ENCODE results near the gene YWHAE. TPM values are rescaled to one million over a fixed set of nuclear protein-coding genes. Genes with fewer than 3 reads are reported as not detected.
"Not testable (repeated sequence)": the region's sequence is repeated elsewhere in the genome, so short reads cannot be mapped to it uniquely, and the experiment has no call there.

The YWHAE gene
- total RNA-seq, 6 experiments from 2014 or later: 167 to 446 (median 217) TPM

GRCh38 chr17:1384905-1385435 is 15.1 kb downstream of the YWHAE start:
- Histone ChIP-seq H3K9me3 (no peaks in the 10 kb centered on the region), H3K27me3 (no peaks in the 10 kb centered on the region), H3K36me3 (no peaks in the 10 kb centered on the region), H3K4me1 (peaks cover 0 to 52% (median 20%) of the 10 kb centered on the region in 4 donors), H3K27ac (no peak overlapping the region), H3K4me3 (no peak overlapping the region)
- intact Hi-C loops (cut with DNase I): no loop called here
- DNase-seq (no peak), ATAC-seq (no peak)
- TF ChIP-seq POLR2A (IDR thresholded peaks at IDR 0.05): no peak
- no peak for TF ChIP-seq CTCF (IDR thresholded peaks at IDR 0.05)
- 8% methylated on average over 1 of the region's 1 CpG for WGBS (ENCODE audit: insufficient coverage, low coverage, low lambda C conversion rate, missing lambda C conversion rate)

GRCh38 chr17:1379930-1380313 is 20.1 kb downstream of the YWHAE start:
- ATAC-seq (no peak), DNase-seq (no peak)
- H3K36me3 ChIP-seq: peaks cover 0 to 2% (median 0%) of the 10 kb centered on the region in 4 donors
- H3K9me3 ChIP-seq: no peaks in the 10 kb centered on the region
- intact Hi-C loops (cut with DNase I): no loop called here
- no peaks in the 10 kb centered on the region for H3K27me3 ChIP-seq
- H3K4me3 ChIP-seq: no peak overlapping the region
- H3K4me1 ChIP-seq: peaks cover 0 to 64% (median 24%) of the 10 kb centered on the region in 4 donors
- H3K27ac ChIP-seq: no peak overlapping the region
- WGBS (ENCODE audit: insufficient coverage, low coverage, low lambda C conversion rate, missing lambda C conversion rate): 35% methylated on average over 10 of the region's 10 CpGs
- TF ChIP-seq POLR2A (IDR thresholded peaks at IDR 0.05) (no peak), CTCF (IDR thresholded peaks at IDR 0.05) (no peak)

GRCh38 chr17:1379208-1379929 is 20.7 kb downstream of the YWHAE start:
- intact Hi-C loops (cut with DNase I): no loop called here
- ATAC-seq (no peak), DNase-seq (no peak)
- WGBS (ENCODE audit: insufficient coverage, low coverage, low lambda C conversion rate, missing lambda C conversion rate): 78% methylated on average over 9 of the region's 11 CpGs
- TF ChIP-seq POLR2A (IDR thresholded peaks at IDR 0.05): no peak
- no peak for TF ChIP-seq CTCF (IDR thresholded peaks at IDR 0.05)
- Histone ChIP-seq H3K27me3 (no peaks in the 10 kb centered on the region), H3K4me1 (peaks cover 0 to 70% (median 24%) of the 10 kb centered on the region in 4 donors), H3K4me3 (no peak overlapping the region), H3K9me3 (no peaks in the 10 kb centered on the region), H3K36me3 (peaks cover 0 to 2% (median 0%) of the 10 kb centered on the region in 4 donors), H3K27ac (no peak overlapping the region)

- ATAC-seq; H3K4me3 ChIP-seq; intact Hi-C loops (cut with DNase I); H3K27me3 ChIP-seq; DNase-seq; H3K36me3 ChIP-seq; H3K9me3 ChIP-seq; H3K27ac ChIP-seq: not testable (repeated sequence)
- 68% methylated on average over 10 of the region's 10 CpGs for WGBS (ENCODE audit: insufficient coverage, low coverage, low lambda C conversion rate, missing lambda C conversion rate)
- peaks cover 0 to 79% (median 24%) of the 10 kb centered on the region in 4 donors for H3K4me1 ChIP-seq
Observed at GRCh38 chr17:1378476-1378860, 21.6 kb downstream of the YWHAE start.

- intact Hi-C loops (cut with DNase I): no loop called here
- Histone ChIP-seq H3K4me3 (no peak overlapping the region), H3K27ac (no peak overlapping the region), H3K9me3 (no peaks in the 10 kb centered on the region), H3K27me3 (no peaks in the 10 kb centered on the region), H3K4me1 (peaks cover 0 to 75% (median 20%) of the 10 kb centered on the region in 4 donors), H3K36me3 (peaks cover 0 to 2% (median 0%) of the 10 kb centered on the region in 4 donors)
- DNase-seq (no peak), ATAC-seq (no peak)
- no peak for TF ChIP-seq POLR2A (IDR thresholded peaks at IDR 0.05)
- TF ChIP-seq CTCF (IDR thresholded peaks at IDR 0.05): no peak
- 67% methylated on average over 1 of the region's 3 CpGs for WGBS (ENCODE audit: insufficient coverage, low coverage, low lambda C conversion rate, missing lambda C conversion rate)
Observed at GRCh38 chr17:1377334-1377733, 22.7 kb downstream of the YWHAE start.

Measured in right lobe of liver (tissue), 6 donors.